Fibroblast of lung (primary cell): ENCODE results near the gene SECTM1.

Source experiments
- EZH2 ChIP-seq: IDR thresholded peaks from 2 replicates; pipeline ENCODE4 v1.5.1; 2012; ENCODE audit warnings: low read length, control low read depth, mild to moderate bottlenecking; ENCODE audit errors: missing control alignments
- TF ChIP-seq, protein P1 (sequence below), 2 donors: IDR thresholded peaks in 1 of 2; conservative IDR thresholded peaks in 1 of 2; 1 replicate in 1 of 2; 2 replicates in 1 of 2; pipeline ENCODE4 v1.5.1; 2011 to 2012; ENCODE audit warnings: low read length in 2 of 2, control low read depth in 1 of 2, inconsistent platforms in 1 of 2, low read depth in 1 of 2, mild to moderate bottlenecking in 1 of 2

GRCh38 chr17:82375359-82376041 lies 41.9 kb upstream of the SECTM1 start:
- TF ChIP-seq, protein P1, sequence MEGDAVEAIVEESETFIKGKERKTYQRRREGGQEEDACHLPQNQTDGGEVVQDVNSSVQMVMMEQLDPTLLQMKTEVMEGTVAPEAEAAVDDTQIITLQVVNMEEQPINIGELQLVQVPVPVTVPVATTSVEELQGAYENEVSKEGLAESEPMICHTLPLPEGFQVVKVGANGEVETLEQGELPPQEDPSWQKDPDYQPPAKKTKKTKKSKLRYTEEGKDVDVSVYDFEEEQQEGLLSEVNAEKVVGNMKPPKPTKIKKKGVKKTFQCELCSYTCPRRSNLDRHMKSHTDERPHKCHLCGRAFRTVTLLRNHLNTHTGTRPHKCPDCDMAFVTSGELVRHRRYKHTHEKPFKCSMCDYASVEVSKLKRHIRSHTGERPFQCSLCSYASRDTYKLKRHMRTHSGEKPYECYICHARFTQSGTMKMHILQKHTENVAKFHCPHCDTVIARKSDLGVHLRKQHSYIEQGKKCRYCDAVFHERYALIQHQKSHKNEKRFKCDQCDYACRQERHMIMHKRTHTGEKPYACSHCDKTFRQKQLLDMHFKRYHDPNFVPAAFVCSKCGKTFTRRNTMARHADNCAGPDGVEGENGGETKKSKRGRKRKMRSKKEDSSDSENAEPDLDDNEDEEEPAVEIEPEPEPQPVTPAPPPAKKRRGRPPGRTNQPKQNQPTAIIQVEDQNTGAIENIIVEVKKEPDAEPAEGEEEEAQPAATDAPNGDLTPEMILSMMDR (conservative IDR thresholded peaks at IDR 0.05 in 1 of 2, IDR thresholded peaks at IDR 0.05 in 1 of 2; ENCODE audit: low read depth in 1 of 2, low read length in 2 of 2) = no peak
- no peak for TF ChIP-seq EZH2
